NCI-H2081 (cell line): ENCODE data around the gene EMSY.
A peak's percentile ranks its signal among the peaks of the same experiment; 100 is the strongest.
"Not testable (repeated sequence)": the region's sequence is repeated elsewhere in the genome, so short reads cannot be mapped to it uniquely, and the experiment has no call there.

ENCODE experiments used
- DNase-seq, 2 experiments: peaks; one replicate each; lab custom pipeline; 2025; lab: John Stamatoyannopoulos, UW

The EMSY gene

GRCh38 chr11:76444384-76445120 is at the start of gene EMSY:
TSS of gene EMSY (plus strand) at chr11:76445018. CDS start at chr11:76446939, 1,921 bp downstream.
- peak; percentile 96 to 99 for DNase-seq

GRCh38 chr11:76395296-76395695 is 49.5 kb upstream of the EMSY start:
- no peak for DNase-seq

- no peak for DNase-seq
Observed at GRCh38 chr11:76397383-76397782, 47.4 kb upstream of the EMSY start.

DNA sequence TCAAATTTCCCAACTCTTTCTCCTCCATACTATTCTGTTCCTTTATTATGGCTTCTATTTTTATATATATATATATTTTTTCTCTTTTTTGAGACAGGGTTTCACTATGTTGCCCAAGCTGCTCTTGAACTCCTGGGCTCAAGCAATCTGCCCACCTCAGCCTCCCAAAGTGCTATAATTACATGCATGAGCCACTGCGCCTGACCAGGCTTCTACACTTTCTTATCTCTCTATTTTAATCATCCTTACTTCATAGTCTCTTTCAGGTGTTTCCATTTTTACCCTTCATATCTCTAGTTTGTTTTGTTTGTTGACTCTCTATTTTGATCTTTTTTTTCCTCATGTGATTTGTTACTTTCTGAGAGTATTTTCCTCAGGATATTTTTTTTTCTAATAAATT is 43.9 kb upstream of the EMSY start:
- no peak for DNase-seq

- not testable (repeated sequence) for DNase-seq
Observed at GRCh38 chr11:76401484-76401883, 43.3 kb upstream of the EMSY start.

- no peak for DNase-seq
Observed at GRCh38 chr11:76406359-76406758, 38.5 kb upstream of the EMSY start.

GRCh38 chr11:76408171-76408965 is 36.5 kb upstream of the EMSY start:
- peak; percentile 42 to 84 for DNase-seq

DNA sequence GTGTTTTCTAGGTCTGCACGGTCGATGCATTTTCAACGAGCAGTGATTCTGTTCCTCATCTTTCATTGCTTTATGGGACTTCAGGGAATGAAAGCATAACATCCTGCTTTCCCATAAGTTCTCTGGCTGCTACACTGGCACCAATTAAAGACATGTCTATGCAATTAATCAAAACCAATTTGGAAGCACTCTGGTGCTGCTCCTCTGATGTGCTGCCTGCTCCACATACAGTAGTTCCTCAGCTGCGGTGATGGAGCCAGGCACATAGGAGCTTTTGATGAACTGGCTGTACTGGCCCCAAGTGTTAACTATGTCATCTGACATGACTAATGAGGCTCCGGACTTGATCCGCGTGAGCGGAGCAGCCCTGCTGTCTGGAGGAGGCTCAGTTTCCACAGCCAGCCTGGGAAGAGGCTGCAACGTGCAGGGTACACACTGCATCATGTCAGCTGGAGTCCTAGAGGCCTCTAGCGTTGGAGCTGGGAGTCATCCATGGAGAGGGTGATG is 33.9 kb upstream of the EMSY start:
- no peak for DNase-seq

- peak in 1 of 2 experiments; percentile 3 for DNase-seq
Observed at GRCh38 chr11:76415073-76415472, 29.7 kb upstream of the EMSY start.

- DNase-seq: peak in 1 of 2 experiments; percentile 6
Observed at GRCh38 chr11:76419896-76420295, 24.9 kb upstream of the EMSY start.

DNA sequence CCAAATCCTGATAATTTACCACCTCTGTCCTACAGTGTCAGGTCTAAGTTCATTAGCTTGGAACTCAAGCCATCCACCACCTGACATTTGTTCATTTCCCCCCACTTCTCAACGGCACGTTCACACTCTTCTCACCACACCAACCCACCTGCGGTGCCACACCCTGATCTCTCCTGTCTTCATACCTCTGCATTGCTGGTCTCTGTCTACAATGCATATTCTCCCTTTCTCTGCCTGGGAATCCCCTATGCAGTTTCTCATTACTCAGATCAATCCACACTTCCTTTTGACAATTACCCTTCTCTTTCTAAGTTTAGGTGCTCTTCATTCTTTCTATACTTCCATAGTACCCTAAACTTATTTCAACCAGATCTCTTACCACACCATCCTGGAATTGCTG is 20.4 kb upstream of the EMSY start:
- no peak for DNase-seq

DNA sequence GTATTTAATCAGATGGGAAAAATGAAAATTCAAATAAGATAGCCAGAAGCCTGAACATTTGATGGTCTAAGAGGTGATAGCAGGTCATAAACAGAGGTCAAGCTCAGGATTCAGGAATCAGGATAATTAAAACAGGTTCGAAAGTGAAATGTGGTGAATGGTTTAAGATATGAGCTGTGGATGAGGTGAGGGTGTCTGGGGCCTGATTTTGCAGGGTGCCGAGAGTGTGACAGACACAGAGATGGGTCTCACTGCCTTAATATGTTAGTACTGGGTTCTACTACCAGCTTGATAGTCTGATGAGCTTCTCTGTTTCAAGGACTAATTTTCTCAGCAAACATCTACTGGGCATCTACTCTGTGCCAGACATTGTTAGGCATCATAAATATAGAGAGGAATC is 19.9 kb upstream of the EMSY start:
- no peak for DNase-seq

DNA sequence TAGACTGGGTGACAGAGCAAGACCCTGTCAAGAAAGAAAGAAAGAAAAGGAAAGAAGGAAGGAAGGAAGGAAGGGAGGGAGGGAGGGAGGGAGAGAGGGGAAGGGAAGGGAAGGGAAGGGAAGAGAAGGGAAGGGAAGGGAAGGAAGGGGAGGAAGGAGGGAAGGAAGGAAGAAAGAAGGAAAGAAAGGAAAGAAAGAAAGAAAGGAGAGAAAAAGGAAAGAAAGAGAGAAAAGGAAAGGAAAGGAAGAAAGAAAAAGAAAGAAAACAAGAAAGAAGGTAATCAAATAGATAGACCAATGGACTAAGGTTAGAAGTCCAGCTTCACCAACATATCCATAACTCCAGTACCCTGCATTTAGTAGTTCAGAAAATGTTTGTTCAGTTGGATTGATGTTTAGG is 18.2 kb upstream of the EMSY start:
- no peak for DNase-seq

- no peak for DNase-seq
Observed at GRCh38 chr11:76436020-76436419, 8.8 kb upstream of the EMSY start.

GRCh38 chr11:76443268-76443980 is 1.4 kb upstream of the EMSY start:
- peak in 1 of 2 experiments; percentile 19 for DNase-seq

DNA sequence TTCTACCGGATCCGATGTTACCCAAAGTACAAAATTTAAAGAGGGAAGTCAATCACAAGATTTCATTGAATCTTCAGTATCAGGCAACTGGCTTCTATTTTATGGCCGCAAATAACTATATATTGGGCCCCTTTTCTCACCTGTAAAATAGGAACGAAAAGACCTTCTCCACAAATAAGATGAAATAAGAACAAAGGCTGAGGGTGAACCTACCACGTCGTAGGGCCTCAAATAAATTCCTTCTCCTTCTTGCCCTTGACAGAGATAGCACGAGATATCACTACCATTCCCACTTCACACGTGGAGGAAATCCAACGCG is 794 bp upstream of the EMSY start:
- peak in 1 of 2 experiments; percentile 42 for DNase-seq

DNA sequence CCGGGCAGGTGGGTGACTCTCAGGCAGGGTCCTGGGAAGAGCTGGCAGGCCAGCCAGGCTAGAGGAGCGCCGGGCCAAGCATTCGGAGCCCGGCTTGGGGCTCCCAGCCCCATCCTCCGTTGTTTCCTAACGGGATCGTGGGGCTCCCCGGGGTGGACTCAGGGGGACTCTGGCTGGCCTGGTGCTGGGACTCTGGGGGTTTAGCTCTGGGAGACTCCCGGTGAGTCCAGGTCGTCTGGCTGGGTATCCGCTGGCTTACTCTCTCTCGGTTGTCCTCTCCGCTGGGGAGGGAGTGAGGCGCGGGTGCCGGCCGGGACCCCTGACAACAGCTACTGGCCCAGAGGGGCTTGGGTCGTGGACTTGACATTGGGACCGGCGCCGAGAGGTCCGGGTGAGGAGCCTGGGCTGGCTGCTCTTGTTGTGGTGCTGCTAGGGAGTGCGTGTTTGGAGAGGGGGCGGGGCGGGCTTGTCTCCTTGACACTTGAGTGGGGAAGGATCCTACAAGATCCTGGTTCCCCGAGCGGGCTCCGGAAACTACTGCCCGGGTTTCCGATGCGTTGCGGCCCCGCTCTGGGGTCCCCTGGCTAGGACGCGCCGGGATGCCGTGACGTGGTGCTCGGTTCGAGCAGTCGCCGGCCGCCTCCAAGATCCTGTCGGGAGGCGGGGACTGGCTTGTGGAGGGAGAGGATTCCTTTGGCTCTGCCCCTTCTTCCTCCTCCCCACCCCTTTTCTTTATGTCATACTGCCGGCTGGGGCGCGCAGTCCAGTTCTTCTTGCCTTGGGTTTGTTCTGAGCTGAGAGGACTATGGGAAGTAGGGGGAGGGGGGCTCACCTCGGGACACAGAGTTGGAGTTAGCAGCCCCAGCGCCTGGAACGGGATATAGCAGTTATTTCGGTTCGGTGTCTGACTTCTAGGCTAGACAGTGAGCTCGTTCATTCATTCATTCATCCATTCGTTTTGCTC is 585 bp downstream of the EMSY start:
- DNase-seq: peak; percentile 51 to 78

DNA sequence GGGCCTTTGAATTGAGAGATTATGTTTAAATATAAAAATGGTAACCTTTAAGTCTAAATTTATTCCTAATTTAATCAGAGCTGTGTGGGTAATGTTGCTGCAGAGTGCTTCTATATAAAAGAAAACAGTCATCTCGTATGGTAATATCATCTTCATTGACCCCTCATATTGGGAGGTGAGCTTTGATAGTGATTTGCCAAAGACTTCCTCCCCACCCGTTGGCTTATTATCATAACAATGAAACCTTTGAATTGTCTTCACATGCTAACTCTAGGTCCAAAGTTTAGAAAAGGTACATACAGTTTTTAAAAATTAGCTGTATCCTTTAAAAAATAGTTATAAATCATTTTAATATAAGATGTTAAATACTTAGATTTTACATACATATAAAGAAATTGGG is 3.7 kb downstream of the EMSY start:
- DNase-seq: no peak

DNA sequence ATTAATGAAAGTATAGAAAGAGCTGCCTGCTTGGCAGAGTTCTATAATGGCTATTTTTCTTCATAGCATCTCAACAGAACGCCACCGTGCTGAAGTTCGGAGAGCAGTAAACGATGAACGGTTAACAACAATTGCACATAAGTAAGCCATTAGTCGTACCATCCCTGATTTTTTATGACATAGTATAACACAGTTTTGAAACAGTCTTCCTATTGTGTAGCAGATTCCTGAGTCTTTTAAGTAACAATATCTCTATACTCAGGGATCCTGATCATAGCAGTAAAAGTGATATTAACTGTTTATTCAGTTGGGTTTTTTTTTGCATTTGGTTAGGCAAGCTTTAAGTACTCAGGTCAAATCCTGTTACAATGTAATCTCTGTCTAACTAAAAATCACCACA is 8.4 kb downstream of the EMSY start:
- DNase-seq: no peak

DNA sequence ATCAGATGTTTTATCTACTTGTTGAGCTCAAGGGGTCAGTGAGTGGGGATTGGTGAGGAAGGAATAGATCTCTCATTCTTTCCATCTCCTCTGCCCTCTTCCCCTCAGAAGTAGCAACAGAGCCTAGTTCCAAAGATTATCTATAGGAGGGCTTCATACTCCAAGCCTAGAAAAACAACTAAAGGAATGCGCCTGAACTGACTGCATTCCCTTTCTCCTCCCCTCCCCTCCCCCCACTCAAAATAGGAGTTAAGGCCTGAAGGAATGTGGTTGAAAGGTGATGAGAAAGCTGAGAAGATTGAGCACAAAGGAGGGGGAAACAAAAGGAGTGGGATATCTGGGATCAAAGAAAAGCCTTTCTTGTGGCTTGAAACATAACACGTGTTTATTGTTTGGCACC is 10.5 kb downstream of the EMSY start:
- DNase-seq: no peak

DNA sequence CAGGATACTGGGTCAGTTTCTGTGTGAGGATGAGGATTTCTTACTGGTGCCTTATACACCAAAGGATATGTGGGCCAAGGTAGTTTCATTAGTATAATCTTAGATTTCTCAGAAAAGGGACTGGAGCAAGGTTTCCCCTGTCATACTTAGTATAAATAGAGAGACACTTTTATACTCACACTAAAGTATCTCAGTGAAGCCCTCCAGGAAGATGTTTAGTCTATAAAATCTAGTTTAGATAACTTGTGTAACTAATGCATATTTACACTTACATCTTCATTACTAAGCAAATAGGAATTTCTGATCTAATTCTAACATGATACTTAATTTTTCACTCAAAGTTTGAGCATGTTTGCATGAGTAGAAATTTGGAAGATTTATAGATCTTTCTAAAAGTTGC is 11.1 kb downstream of the EMSY start:
- DNase-seq: no peak

DNA sequence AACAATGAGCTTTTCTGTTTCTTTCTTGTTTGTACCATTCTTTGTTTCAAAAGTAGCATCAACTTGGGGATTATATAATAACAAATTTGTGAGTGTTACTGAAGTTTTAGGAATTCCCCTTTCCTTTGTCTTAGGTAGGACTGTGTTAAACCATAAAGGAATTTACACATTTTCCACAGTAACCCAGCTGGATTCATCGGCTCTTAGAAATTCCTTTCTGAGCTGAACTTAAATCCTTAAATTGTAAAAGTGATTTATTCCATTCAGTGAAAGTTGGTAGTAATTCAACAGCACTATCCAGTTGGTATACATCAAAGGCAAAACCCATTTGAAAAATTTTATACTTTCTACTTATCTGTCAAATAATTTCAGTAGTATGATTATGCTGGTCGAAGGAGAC is 11.8 kb downstream of the EMSY start:
- no peak for DNase-seq
